Measurements from ENCODE around the gene OS9.
"Not testable (repeated sequence)": the region's sequence is repeated elsewhere in the genome, so short reads cannot be mapped to it uniquely, and the experiment has no call there.

The OS9 gene

GRCh38 chr12:57695770-57696432, 2.0 kb downstream of the OS9 start:
- DNase-seq: no peak

DNA sequence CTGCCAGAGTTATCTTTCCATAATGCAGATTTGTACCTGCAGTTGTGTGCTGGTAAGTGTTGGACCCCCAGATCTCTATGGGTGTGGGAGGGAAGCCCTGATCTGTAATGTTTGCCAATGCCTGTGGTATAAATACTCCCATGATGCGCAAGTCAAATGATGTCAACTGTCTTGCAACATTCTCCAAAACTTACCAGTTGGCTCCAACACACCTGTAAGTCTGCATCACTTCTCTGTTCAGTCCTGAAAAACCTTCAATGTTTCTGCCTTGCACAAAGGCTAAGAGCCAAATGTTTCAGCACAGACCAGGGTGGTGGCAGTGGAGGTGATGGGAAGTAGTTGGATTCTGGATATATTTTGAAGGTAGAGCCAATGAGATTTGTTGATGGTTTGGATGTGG, 3.1 kb downstream of the OS9 start:
- DNase-seq: no peak

DNA sequence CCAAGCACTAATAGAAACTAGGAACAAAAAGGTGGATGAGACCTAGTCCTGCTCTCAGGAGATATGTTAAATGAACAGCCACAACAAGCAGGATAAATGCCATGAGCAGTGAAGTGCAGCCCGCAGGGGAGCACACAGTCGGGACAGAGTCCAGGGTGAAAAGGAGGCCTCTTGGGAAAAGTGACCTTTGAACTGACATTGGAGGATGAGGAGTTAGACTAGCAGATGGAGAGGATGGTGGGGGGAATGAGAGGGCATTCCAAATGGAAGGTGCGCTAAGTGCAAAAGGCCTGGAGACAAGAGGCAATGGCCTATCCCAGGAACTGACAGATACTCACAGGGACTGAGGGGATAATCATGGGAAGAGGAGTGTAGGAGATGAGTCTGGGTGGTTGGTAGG, 4.5 kb downstream of the OS9 start:
- DNase-seq: no peak

DNA sequence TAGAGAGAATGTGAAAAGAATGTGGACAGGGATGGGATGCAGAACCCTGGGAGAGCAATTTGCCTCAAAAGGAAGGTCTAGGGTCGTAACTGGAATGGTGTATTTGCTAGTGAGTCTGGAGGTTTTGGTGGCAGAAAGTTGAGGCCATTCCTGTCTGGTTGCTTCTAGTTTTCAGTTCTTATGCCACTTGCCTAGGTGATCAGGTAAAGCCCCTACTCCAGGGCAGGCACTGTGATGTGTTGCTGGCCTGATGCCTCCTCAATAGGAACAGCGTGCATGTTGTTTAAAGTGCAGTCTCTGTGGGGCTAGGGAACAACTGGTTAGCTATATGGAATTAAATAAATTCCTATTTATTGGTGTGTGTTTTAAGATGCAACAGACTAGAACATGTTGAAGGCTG, 6.4 kb downstream of the OS9 start:
- DNase-seq: no peak

- no peak for DNase-seq
Observed at GRCh38 chr12:57707250-57707649, 13.3 kb downstream of the OS9 start.

GRCh38 chr12:57708296-57708695, 14.4 kb downstream of the OS9 start:
- DNase-seq: no peak

DNA sequence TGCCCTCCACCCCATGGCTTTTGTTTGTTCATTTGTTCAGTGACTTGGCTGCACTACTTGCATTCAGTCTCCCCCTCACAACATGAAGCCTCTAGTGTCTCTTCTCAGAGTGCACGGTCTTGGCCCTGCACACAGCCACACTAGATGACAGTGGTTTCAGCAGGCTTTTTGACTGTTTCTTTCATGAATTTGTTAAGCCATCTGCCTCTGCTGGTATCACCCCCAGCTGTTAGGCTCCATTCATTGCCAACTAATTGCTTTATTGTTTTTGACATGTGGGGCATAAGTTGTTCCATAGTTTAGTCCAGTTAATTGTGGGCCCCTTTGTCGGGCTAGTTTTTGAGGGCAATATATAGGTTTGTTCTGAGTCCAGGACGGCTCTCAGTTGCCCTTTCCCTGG, 18.8 kb downstream of the OS9 start:
- DNase-seq: no peak

- no peak for DNase-seq
Observed at GRCh38 chr12:57713209-57713608, 19.3 kb downstream of the OS9 start.

DNA sequence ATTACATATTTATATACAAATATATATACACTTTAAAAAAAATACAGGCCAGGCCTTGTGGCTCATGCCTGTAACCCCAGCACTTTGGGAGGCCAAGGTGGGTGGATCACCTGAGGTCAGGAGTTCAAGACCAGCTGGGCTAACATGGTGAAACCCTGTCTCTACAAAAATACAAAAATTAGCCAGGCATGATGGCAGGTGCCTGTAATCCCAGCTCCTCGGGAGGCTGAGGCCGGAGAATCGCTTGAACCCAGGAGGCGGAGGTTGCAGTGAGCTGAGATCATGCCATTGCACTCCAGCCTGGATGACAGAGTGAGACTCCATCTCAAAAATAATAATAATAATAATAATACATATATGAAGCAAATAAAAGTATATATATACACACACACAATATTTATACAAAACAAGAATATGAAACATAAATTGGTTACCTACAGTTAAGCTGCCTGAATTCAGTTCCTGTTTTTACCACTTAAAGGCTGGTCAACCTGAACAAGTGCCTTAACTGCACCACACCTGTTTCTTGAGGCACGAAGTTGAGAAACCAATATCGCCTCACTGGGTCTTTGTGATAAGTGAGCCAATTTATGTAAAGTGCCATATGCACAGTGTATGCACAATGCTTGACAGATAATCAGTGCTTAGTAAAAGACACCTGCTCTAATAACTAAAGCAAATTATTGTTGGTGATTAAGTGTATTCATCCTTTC, 21.3 kb downstream of the OS9 start:
- not testable (repeated sequence) for DNase-seq

GRCh38 chr12:57715786-57716185, 21.9 kb downstream of the OS9 start:
- no peak for DNase-seq

DNA sequence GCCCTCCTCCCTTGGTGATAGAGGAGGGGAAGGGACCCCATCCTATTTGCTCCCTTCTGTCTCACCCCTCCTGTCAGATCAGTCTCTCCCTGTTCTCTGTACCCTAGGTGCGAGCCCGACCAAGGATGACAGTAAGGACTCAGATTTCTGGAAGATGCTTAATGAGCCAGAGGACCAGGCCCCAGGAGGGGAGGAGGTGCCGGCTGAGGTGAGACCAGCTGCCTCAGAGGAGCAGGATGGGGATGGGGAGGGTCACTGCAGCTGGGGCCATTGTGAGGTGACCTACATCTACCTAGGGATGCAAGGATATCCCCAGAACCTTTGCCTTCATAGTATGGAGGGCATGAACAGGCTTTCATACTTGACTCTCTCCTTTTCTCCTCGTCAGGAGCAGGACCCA, 22.4 kb downstream of the OS9 start:
- DNase-seq: no peak

DNA sequence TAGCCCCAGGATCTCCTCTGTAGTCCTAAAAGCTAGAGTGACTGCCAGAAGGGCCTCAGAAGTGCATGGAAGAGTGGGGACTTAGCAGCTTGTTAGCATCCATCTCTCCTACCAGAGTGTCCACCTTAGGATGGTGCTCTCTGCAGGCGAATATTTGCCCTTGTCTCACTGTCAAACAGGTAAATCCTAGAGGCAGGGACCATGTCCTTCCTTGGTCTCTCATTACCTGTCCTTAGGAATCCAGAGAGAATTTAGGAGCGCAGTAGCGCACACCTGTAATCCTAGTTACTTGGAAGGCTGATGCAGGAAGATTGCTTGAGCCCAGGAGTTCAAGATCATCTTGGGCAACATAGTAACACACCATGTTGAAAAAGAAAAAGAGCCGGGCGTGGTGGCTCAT, 23.2 kb downstream of the OS9 start:
- DNase-seq: no peak

DNA sequence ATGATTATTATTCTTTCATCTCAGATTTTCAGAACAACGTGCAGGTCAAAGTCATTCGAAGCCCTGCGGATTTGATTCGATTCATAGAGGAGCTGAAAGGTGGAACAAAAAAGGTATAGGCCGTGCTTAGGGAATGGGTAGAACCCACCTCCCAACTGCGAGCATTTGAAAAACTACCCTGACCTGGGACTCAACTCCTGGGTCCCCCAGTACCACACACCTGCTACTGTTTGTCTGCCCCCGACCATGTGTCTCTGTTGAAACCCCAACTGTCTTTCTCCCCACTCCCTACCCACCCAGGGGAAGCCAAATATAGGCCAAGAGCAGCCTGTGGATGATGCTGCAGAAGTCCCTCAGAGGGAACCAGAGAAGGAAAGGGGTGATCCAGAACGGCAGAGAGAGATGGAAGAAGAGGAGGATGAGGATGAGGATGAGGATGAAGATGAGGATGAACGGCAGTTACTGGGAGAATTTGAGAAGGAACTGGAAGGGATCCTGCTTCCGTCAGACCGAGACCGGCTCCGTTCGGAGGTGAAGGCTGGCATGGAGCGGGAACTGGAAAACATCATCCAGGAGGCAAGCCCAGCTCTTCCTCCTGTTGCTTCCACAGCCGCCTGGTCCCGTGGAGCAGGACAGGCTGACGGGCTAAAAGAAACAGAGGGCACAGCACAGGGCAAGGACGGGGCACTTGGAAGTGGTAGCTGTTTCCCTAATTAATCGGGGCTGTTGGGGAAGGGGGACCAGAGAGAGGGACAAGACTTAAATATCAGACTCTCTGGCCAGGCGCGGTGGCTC, 24.1 kb downstream of the OS9 start:
- DNase-seq: no peak

DNA sequence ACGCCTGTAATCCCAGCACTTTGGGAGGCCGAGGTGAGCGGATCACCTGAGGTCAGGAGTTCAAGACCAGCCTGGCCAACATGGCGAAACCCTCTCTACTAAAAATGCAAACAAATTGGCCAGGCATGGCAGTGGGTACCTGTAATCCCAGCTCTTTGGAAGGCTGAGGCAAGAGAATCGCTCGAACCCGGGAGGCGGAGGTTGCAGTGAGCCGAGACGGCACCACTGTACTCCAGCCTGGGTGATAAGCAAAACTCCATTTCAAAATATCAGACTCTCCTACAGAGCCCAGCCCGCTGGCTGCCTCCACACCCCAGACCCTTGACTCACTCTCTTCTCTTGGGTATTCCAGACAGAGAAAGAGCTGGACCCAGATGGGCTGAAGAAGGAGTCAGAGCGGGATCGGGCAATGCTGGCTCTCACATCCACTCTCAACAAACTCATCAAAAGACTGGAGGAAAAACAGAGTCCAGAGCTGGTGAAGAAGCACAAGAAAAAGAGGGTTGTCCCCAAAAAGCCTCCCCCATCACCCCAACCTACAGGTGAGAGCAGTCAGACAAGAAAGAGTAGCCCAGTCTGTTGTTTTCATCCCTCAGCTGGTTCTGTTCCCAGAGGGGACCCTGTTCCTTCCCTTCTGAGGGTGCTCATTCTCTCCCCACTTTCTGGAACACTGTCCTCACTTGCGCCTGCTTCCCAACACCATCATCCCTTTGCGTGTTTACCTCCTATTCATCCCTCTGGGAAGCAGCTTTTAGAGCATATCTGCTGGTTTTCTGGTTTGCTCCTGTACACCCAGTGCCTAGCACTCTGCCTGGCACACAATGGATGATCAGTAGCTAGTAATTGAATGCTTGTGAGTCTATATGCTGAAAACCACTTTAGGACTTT, 25.0 kb downstream of the OS9 start:
- no peak for DNase-seq

DNA sequence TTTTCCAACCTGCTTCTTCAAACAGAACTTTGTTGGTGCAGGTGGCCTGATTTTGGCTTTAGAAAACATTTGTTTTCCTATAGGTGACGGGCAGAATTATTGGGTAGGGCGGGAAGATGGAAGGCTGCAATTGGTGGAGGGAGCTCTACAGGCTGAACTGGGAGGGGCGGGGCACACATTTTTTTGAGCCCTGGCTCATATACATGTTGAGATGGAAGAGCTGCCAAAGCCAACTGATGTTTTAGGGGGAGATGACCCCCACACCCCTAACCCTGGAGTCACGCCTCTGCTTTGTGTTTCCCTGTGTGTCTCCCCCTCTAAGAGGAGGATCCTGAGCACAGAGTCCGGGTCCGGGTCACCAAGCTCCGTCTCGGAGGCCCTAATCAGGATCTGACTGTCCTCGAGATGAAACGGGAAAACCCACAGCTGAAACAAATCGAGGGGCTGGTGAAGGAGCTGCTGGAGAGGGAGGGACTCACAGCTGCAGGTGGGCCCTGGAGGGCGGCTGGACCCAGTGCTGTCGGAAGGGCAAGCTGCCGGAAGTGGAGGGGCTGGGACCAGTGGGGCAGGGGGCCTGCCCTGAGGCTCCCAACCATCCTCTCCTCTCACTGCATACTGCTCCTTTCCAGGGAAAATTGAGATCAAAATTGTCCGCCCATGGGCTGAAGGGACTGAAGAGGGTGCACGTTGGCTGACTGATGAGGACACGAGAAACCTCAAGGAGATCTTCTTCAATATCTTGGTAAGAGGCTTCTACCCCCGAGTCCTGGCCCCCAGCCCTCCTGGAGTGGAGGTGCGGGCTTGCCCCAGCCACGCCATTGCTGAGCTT, 26.1 kb downstream of the OS9 start:
- no peak for DNase-seq

DNA sequence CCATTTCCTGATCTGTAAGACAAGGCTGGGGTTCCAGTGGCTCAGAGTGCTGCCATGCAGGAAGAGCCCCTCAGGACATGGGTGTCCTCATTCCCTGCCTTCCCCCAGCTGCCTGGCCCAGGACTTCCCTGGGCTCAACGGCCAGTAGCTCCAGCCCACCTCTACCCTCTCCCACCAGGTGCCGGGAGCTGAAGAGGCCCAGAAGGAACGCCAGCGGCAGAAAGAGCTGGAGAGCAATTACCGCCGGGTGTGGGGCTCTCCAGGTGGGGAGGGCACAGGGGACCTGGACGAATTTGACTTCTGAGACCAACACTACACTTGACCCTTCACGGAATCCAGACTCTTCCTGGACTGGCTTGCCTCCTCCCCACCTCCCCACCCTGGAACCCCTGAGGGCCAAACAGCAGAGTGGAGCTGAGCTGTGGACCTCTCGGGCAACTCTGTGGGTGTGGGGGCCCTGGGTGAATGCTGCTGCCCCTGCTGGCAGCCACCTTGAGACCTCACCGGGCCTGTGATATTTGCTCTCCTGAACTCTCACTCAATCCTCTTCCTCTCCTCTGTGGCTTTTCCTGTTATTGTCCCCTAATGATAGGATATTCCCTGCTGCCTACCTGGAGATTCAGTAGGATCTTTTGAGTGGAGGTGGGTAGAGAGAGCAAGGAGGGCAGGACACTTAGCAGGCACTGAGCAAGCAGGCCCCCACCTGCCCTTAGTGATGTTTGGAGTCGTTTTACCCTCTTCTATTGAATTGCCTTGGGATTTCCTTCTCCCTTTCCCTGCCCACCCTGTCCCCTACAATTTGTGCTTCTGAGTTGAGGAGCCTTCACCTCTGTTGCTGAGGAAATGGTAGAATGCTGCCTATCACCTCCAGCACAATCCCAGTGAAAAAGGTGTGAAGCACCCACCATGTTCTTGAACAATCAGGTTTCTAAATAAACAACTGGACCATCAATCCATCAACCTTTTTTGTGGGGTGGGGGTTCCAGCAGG, 27.0 kb downstream of the OS9 start:
- DNase-seq: no peak

DNA sequence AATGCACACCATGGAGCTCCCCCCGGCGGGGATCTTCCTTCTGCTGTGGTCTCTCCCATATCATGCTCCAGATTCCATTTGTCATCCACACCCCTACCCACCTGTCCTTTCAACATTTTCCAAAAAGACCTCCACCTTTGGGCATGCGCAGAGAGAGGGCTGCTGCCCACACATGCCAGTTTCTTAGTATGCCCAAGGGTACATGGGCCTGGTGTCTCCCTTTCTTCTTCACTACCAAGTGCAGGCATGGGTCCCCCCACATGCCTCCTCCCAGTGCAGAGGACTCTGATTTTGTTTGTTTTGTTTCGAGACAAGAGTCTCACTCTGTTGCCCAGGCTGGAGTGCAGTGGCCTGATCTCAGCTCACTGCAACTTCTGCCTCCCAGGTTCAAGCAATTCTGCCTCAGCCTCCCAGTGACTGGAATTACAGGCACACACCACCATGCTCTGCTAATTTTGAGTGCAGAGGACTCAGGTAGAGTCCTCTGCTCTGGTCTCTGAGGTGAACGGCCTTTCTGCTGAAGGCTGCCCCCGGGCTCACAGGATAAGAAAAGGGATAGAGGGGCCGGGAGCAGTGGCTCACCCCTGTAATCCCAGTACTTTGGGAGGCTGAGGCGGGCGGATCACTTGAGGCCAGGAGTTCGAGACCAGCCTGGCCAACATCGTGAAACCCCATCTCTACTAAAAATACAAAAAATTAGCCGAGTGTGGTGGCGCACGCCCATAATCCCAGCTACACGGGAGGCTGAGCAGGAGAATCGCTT, 28.1 kb downstream of the OS9 start:
- DNase-seq: not testable (repeated sequence)

DNA sequence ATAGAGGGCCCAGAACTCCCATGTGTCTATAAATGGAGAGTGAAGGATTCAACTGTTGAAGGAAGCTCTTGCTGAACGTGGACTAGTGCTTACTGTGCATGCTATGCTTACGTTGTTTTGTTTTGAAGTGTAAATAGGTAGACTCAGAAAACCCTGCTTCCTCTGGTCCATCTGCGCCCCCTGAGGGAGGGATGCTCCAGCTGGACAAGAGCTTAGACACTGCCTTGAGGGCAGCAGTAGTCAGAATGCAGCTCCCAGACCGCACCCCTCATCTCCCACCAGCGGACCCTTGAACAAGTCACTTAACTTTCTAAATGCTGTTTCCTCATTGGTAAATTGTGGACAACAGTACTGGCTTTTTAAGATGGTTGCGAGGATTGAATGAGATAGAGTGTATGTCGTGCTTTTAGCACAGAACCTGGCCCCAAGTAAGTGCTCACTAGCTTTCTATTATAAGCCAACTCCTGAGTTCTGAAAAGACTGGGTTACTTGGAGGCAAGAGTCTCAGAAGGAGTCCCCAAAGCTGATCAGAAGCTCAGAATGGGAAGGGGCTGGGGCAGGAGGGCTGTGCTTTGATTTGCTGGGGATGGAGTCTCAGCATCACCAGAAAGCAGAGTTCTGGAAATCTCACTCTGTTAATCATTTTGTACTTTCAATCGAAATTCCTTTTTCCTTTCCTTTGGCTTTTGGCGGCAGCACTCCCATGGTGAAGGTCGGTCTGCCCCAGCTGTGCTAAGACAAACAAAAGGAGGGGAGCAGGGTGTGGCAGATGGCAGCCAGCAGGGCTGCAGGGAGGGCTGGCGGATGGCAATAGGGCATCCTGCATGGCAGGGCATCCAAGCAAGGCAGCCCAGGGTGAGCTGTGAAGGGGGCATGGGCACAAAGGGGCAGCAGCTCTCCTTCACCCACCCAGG, 29.0 kb downstream of the OS9 start:
- no peak for DNase-seq

GRCh38 chr12:57723630-57723962, 29.7 kb downstream of the OS9 start:
- DNase-seq: no peak

Measured in stimulated activated naive CD4-positive, alpha-beta T cell (primary cell).